Measurements from ENCODE around the gene SCAF1.

The SCAF1 gene

GRCh38 chr19:49680421-49681351, 38.7 kb downstream of the SCAF1 start:
- Histone ChIP-seq H3K27me3 (ENCODE audit: control insufficient read depth in 1 of 2, insufficient read depth in 2 of 2, low read length in 2 of 2) (no peaks in the 10 kb centered on the region), H3K36me3 (ENCODE audit: control insufficient read depth in 2 of 2, insufficient read depth in 2 of 2, low read length in 2 of 2) (peaks cover 30 to 33% of the 10 kb centered on the region in 2 donors), H3K9ac (ENCODE audit: low read length in 2 of 2) (peak overlapping the region in 1 of 2 donors; percentile 23), H3K27ac (ENCODE audit: low read length) (peak overlapping the region; percentile 53), H3K9me3 (ENCODE audit: control insufficient read depth in 2 of 2, low read length in 2 of 2) (no peaks in the 10 kb centered on the region), H3K4me3 (ENCODE audit: low read length in 2 of 2) (peak overlapping the region; percentile 40), H3K4me1 (ENCODE audit: control insufficient read depth, insufficient read depth, low read length) (peaks cover 33% of the 10 kb centered on the region)

DNA sequence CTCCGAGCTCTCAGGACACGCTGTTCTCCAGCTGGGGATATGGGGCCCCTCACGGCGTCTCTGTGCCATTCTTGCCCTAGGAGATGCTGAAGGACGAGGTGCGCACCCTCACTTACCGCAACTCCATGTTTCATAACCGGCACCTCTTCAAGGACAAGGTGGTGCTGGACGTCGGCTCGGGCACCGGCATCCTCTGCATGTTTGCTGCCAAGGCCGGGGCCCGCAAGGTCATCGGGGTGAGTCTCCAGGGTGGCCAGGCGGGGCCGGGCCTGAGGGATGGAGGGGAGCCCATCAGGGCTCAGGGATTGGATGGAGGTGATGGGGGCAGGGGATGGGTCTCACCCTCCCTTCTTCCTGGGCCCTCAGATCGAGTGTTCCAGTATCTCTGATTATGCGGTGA, 39.8 kb downstream of the SCAF1 start:
- H3K36me3 ChIP-seq (ENCODE audit: control insufficient read depth in 2 of 2, insufficient read depth in 2 of 2, low read length in 2 of 2) = peaks cover 35 to 41% of the 10 kb centered on the region in 2 donors
- no peaks in the 10 kb centered on the region for H3K27me3 ChIP-seq (ENCODE audit: control insufficient read depth in 1 of 2, insufficient read depth in 2 of 2, low read length in 2 of 2)
- H3K4me3 ChIP-seq (ENCODE audit: low read length in 2 of 2) = no peak overlapping the region
- peaks cover 30% of the 10 kb centered on the region for H3K4me1 ChIP-seq (ENCODE audit: control insufficient read depth, insufficient read depth, low read length)
- H3K27ac ChIP-seq (ENCODE audit: low read length) = no peak overlapping the region
- no peaks in the 10 kb centered on the region for H3K9me3 ChIP-seq (ENCODE audit: control insufficient read depth in 2 of 2, low read length in 2 of 2)
- no peak overlapping the region for H3K9ac ChIP-seq (ENCODE audit: low read length in 2 of 2)

DNA sequence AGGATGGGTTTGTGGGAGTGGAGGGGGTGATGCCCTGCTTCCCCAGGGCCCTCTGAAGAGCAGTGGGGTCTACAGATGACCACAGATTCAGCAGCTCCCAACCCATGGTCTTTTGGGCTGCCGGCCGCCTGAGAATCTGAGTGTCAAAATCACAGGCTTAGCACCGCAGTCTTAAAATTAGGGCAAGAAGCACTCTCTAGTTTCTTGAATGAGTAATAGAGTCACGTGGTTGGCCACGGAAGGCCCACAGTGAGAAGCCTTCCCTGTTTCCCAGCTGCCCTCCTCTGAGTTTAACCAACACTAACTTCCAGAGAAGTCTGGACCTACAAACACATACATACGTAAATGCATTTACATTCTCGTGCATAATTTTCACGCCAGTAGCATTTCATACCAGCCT, 40.3 kb downstream of the SCAF1 start:
- peaks cover 39 to 41% of the 10 kb centered on the region in 2 donors for H3K36me3 ChIP-seq (ENCODE audit: control insufficient read depth in 2 of 2, insufficient read depth in 2 of 2, low read length in 2 of 2)

GRCh38 chr19:49683814-49684250, 41.8 kb downstream of the SCAF1 start:
- Histone ChIP-seq H3K36me3 (ENCODE audit: control insufficient read depth in 2 of 2, insufficient read depth in 2 of 2, low read length in 2 of 2) (peaks cover 39 to 46% of the 10 kb centered on the region in 2 donors), H3K27ac (ENCODE audit: low read length) (no peak overlapping the region), H3K4me3 (ENCODE audit: low read length in 2 of 2) (no peak overlapping the region), H3K9ac (ENCODE audit: low read length in 2 of 2) (no peak overlapping the region), H3K27me3 (ENCODE audit: control insufficient read depth in 1 of 2, insufficient read depth in 2 of 2, low read length in 2 of 2) (peaks cover 0 to 1% of the 10 kb centered on the region in 2 donors), H3K9me3 (ENCODE audit: control insufficient read depth in 2 of 2, low read length in 2 of 2) (no peaks in the 10 kb centered on the region), H3K4me1 (ENCODE audit: control insufficient read depth, insufficient read depth, low read length) (peaks cover 20% of the 10 kb centered on the region)

More for the DNA sequence above, 40.3 kb downstream of the SCAF1 start:
- H3K9ac ChIP-seq (ENCODE audit: low read length in 2 of 2) = no peak overlapping the region
- peaks cover 30% of the 10 kb centered on the region for H3K4me1 ChIP-seq (ENCODE audit: control insufficient read depth, insufficient read depth, low read length)
- no peaks in the 10 kb centered on the region for H3K9me3 ChIP-seq (ENCODE audit: control insufficient read depth in 2 of 2, low read length in 2 of 2)
- no peaks in the 10 kb centered on the region for H3K27me3 ChIP-seq (ENCODE audit: control insufficient read depth in 1 of 2, insufficient read depth in 2 of 2, low read length in 2 of 2)
- no peak overlapping the region for H3K27ac ChIP-seq (ENCODE audit: low read length)
- no peak overlapping the region for H3K4me3 ChIP-seq (ENCODE audit: low read length in 2 of 2)

DNA sequence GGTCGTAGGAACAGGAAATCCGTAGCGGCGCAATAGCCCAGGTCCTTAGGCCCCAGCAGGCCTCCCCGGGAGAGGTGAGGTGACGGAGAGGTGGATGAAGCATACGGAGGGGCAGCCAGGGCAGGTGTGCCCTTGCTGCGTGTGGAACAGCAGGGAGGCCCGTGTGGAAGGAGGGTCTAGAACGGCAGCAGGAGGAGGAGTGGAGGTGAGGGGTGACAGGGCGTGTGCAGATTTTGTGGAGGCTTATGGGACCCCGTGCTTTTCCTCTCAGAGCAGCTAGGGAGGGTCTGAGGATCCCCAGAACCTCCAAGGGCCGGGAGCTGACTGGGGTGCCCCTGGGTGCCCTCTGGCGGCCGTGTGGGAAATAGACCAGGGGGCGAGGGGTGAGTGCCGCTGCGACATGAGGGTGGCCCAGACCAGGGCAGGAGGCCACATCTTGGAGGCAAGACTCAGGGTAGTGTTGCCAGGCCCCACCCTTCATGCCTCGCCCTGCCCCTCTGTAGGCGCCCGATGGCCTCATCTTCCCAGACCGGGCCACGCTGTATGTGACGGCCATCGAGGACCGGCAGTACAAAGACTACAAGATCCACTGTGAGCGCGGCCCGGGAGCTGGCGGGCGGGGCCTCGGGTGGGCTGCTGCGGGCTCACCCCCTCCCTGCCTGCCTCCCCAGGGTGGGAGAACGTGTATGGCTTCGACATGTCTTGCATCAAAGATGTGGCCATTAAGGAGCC, 42.4 kb downstream of the SCAF1 start:
- no peak overlapping the region for H3K4me3 ChIP-seq (ENCODE audit: low read length in 2 of 2)
- no peak overlapping the region for H3K27ac ChIP-seq (ENCODE audit: low read length)
- peaks cover 39 to 46% of the 10 kb centered on the region in 2 donors for H3K36me3 ChIP-seq (ENCODE audit: control insufficient read depth in 2 of 2, insufficient read depth in 2 of 2, low read length in 2 of 2)
- H3K27me3 ChIP-seq (ENCODE audit: control insufficient read depth in 1 of 2, insufficient read depth in 2 of 2, low read length in 2 of 2) = peaks cover 4 to 7% of the 10 kb centered on the region in 2 donors
- H3K9ac ChIP-seq (ENCODE audit: low read length in 2 of 2) = no peak overlapping the region
- H3K4me1 ChIP-seq (ENCODE audit: control insufficient read depth, insufficient read depth, low read length) = peaks cover 17% of the 10 kb centered on the region
- H3K9me3 ChIP-seq (ENCODE audit: control insufficient read depth in 2 of 2, low read length in 2 of 2) = no peaks in the 10 kb centered on the region

GRCh38 chr19:49684983-49685553, 43.1 kb downstream of the SCAF1 start:
- peaks cover 20% of the 10 kb centered on the region for H3K4me1 ChIP-seq (ENCODE audit: control insufficient read depth, insufficient read depth, low read length)
- no peak overlapping the region for H3K9ac ChIP-seq (ENCODE audit: low read length in 2 of 2)
- no peaks in the 10 kb centered on the region for H3K9me3 ChIP-seq (ENCODE audit: control insufficient read depth in 2 of 2, low read length in 2 of 2)
- peaks cover 39 to 46% of the 10 kb centered on the region in 2 donors for H3K36me3 ChIP-seq (ENCODE audit: control insufficient read depth in 2 of 2, insufficient read depth in 2 of 2, low read length in 2 of 2)
- no peak overlapping the region for H3K27ac ChIP-seq (ENCODE audit: low read length)
- H3K27me3 ChIP-seq (ENCODE audit: control insufficient read depth in 1 of 2, insufficient read depth in 2 of 2, low read length in 2 of 2) = peaks cover 7 to 14% of the 10 kb centered on the region in 2 donors
- no peak overlapping the region for H3K4me3 ChIP-seq (ENCODE audit: low read length in 2 of 2)

DNA sequence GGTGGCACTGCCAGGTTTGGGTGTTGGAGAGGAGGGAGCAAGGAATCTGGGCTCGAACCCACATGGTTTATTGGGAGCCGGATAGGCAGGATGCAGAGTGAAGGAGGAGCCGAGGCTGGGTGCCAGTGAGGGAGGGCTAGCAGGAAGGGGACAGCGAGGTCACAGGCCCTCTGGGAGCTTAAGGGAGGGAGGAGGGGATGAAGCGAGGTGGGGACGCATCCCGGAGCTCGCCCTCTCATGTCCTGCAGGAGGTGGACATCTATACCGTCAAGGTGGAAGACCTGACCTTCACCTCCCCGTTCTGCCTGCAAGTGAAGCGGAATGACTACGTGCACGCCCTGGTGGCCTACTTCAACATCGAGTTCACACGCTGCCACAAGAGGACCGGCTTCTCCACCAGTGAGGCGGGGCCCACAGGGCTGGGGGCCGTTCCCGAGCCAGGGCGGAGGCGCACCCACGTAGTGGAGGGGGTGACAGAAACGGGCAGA, 43.9 kb downstream of the SCAF1 start:
- Histone ChIP-seq H3K4me3 (ENCODE audit: low read length in 2 of 2) (no peak overlapping the region), H3K4me1 (ENCODE audit: control insufficient read depth, insufficient read depth, low read length) (peaks cover 20% of the 10 kb centered on the region), H3K27me3 (ENCODE audit: control insufficient read depth in 1 of 2, insufficient read depth in 2 of 2, low read length in 2 of 2) (peaks cover 10 to 20% of the 10 kb centered on the region in 2 donors), H3K36me3 (ENCODE audit: control insufficient read depth in 2 of 2, insufficient read depth in 2 of 2, low read length in 2 of 2) (peaks cover 39 to 46% of the 10 kb centered on the region in 2 donors), H3K27ac (ENCODE audit: low read length) (no peak overlapping the region), H3K9me3 (ENCODE audit: control insufficient read depth in 2 of 2, low read length in 2 of 2) (no peaks in the 10 kb centered on the region), H3K9ac (ENCODE audit: low read length in 2 of 2) (no peak overlapping the region)

DNA sequence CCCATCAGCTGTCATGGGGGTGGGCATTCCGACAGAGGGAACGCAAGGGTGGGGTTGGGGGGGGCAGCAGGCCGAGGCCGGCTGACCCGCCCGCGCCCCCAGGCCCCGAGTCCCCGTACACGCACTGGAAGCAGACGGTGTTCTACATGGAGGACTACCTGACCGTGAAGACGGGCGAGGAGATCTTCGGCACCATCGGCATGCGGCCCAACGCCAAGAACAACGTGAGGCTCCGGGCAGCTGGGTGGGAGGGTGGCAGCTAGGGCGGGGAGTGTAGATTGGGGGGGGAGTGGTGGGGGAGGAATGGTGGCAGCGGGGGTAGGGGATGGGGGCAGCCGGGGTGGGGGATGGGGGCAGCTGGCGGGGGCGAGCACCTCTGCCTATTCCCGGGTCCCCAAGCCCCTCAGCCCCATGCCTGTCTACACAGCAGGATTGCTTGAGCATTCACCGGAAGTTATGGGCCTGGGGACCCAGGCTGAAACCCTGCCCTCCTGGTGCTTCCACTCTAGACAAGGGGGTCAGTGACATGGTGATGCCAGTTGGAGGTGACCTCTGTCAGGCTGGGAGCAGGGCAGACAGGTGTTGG, 44.6 kb downstream of the SCAF1 start:
- Histone ChIP-seq H3K4me3 (ENCODE audit: low read length in 2 of 2) (no peak overlapping the region), H3K9me3 (ENCODE audit: control insufficient read depth in 2 of 2, low read length in 2 of 2) (no peaks in the 10 kb centered on the region), H3K9ac (ENCODE audit: low read length in 2 of 2) (no peak overlapping the region), H3K27ac (ENCODE audit: low read length) (no peak overlapping the region), H3K4me1 (ENCODE audit: control insufficient read depth, insufficient read depth, low read length) (peaks cover 23% of the 10 kb centered on the region), H3K36me3 (ENCODE audit: control insufficient read depth in 2 of 2, insufficient read depth in 2 of 2, low read length in 2 of 2) (peaks cover 39 to 46% of the 10 kb centered on the region in 2 donors), H3K27me3 (ENCODE audit: control insufficient read depth in 1 of 2, insufficient read depth in 2 of 2, low read length in 2 of 2) (peaks cover 10 to 21% of the 10 kb centered on the region in 2 donors)

DNA sequence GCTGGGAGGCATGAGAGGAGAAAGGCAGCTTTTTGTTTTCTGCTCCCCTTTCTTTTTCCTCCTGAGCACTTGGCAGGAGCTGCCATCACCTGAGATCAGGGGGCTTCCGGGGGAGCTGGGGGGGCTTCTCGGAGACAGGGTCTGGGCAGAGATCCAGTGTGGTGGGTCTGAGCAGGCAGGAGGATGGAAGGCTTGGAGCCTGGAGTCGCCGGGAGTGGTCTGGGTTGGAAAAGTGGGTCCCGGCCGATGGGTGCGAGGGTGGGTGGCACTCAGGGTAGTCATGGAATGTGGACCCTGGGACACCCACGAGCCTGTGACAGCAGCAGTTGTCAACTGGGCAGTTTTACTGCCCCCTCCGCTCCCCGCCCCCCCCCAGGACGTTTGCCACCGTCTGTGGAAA, 45.1 kb downstream of the SCAF1 start:
- H3K9me3 ChIP-seq (ENCODE audit: control insufficient read depth in 2 of 2, low read length in 2 of 2) = no peaks in the 10 kb centered on the region
- no peak overlapping the region for H3K4me3 ChIP-seq (ENCODE audit: low read length in 2 of 2)
- H3K36me3 ChIP-seq (ENCODE audit: control insufficient read depth in 2 of 2, insufficient read depth in 2 of 2, low read length in 2 of 2) = peaks cover 33 to 41% of the 10 kb centered on the region in 2 donors
- no peak overlapping the region for H3K9ac ChIP-seq (ENCODE audit: low read length in 2 of 2)
- H3K27me3 ChIP-seq (ENCODE audit: control insufficient read depth in 1 of 2, insufficient read depth in 2 of 2, low read length in 2 of 2) = peaks cover 10 to 22% of the 10 kb centered on the region in 2 donors
- H3K27ac ChIP-seq (ENCODE audit: low read length) = no peak overlapping the region
- H3K4me1 ChIP-seq (ENCODE audit: control insufficient read depth, insufficient read depth, low read length) = peaks cover 25% of the 10 kb centered on the region

Data from stomach smooth muscle (tissue), 2 donors.